Liver (tissue), 9 donors: ENCODE results near the gene TRIM17. TPM values are rescaled to one million over a fixed set of nuclear protein-coding genes. Genes with fewer than 3 reads are reported as not detected.

Source experiments
- DNase-seq: peaks from one replicate; pipeline ENCODE4 v3.0.0-alpha.2; 2017; ENCODE audit warnings: low spot score
- H3K27ac ChIP-seq, 2 donors: one replicate each; pipeline ENCODE4 v1.7.0; 2013; ENCODE audit warnings: inconsistent platforms in 2 of 2, low read length in 2 of 2, control low read depth in 1 of 2, low read depth in 1 of 2, mild to moderate bottlenecking in 1 of 2
- H3K27me3 ChIP-seq, 4 donors: one replicate each; pipeline versions ENCODE4 v1.6.1 to v1.7.0; 2013; ENCODE audit warnings: low read length in 3 of 4, inconsistent platforms in 1 of 4, mild to moderate bottlenecking in 1 of 4, moderate library complexity in 1 of 4; ENCODE audit not compliant: control insufficient read depth in 4 of 4, insufficient read depth in 4 of 4
- H3K36me3 ChIP-seq, 4 donors: one replicate each; pipeline versions ENCODE4 v1.6.1 to v1.7.0; 2013; ENCODE audit warnings: low read length in 3 of 4, mild to moderate bottlenecking in 3 of 4, low read depth in 1 of 4, moderate library complexity in 1 of 4; ENCODE audit not compliant: control insufficient read depth in 4 of 4, insufficient read depth in 3 of 4
- H3K4me1 ChIP-seq, 4 donors: one replicate each; pipeline versions ENCODE4 v1.6.1 to v1.7.0; 2013; ENCODE audit warnings: low read length in 3 of 4, mild to moderate bottlenecking in 3 of 4, moderate library complexity in 1 of 4; ENCODE audit not compliant: control insufficient read depth in 4 of 4, insufficient read depth in 4 of 4
- H3K4me3 ChIP-seq, 3 donors: one replicate each; pipeline versions ENCODE4 v1.6.1 to v1.7.0; 2013; ENCODE audit warnings: low read length in 3 of 3, control low read depth in 1 of 3, low read depth in 1 of 3, mild to moderate bottlenecking in 1 of 3
- H3K9ac ChIP-seq, 2 donors: one replicate each; pipeline ENCODE4 v1.7.0; 2013; ENCODE audit warnings: low read length in 2 of 2, mild to moderate bottlenecking in 2 of 2, moderate library complexity in 2 of 2, control low read depth in 1 of 2, low read depth in 1 of 2
- H3K9me3 ChIP-seq, 4 donors: one replicate each; pipeline versions ENCODE4 v1.6.1 to v1.7.0; 2013; ENCODE audit warnings: low read length in 3 of 4; ENCODE audit not compliant: control insufficient read depth in 4 of 4
- FOXA1 ChIP-seq: IDR thresholded peaks from 2 replicates; pipeline ENCODE4 v1.6.1; 2016; ENCODE audit warnings: antibody characterized with exemption
- FOXA2 ChIP-seq: IDR thresholded peaks from 2 replicates; pipeline ENCODE4 v1.6.1; 2016; ENCODE audit warnings: antibody characterized with exemption
- GABPA ChIP-seq, 2 donors: IDR thresholded peaks in 1 of 2; conservative IDR thresholded peaks in 1 of 2; 2 replicates each; pipeline ENCODE4 v1.6.1; 2016; ENCODE audit warnings: antibody characterized with exemption in 2 of 2, mild to moderate bottlenecking in 1 of 2, moderate library complexity in 1 of 2
- HNF4A ChIP-seq, 2 donors: conservative IDR thresholded peaks; 2 replicates each; pipeline ENCODE4 v1.6.1; 2016; ENCODE audit warnings: antibody characterized with exemption in 2 of 2, mild to moderate bottlenecking in 2 of 2
- HNF4G ChIP-seq: IDR thresholded peaks from 2 replicates; pipeline ENCODE4 v1.6.1; 2016; ENCODE audit warnings: antibody characterized with exemption
- JUND ChIP-seq, 2 donors: IDR thresholded peaks; 2 replicates each; pipeline ENCODE4 v1.6.1; 2016; ENCODE audit warnings: antibody characterized with exemption in 2 of 2
- NR2F2 ChIP-seq: IDR thresholded peaks from 2 replicates; pipeline ENCODE4 v1.6.1; 2016; ENCODE audit warnings: antibody characterized with exemption
- RAD21 ChIP-seq, 2 donors: IDR thresholded peaks; 2 replicates each; pipeline ENCODE4 v1.6.1; 2016; ENCODE audit warnings: antibody characterized with exemption in 2 of 2, mild to moderate bottlenecking in 2 of 2
- YY1 ChIP-seq: IDR thresholded peaks from 2 replicates; pipeline ENCODE4 v1.6.1; 2016; ENCODE audit warnings: antibody characterized with exemption, mild to moderate bottlenecking
- WGBS: extraction: QIAGEN DNeasy Blood & Tissue Kit; methylation state at CpG from one replicate; pipeline ENCODE4 v1.1.7; 2013; 5-methylcytosine and 5-hydroxymethylcytosine counted together
- polyA plus RNA-seq, 2 donors: library from polyadenylated mRNA; stranded (reverse) in 1 of 2; unstranded in 1 of 2; fragments of 200-250 nt in 1 of 2; fragments of >200 nt in 1 of 2; fragmentation: Nextera tagmentation in 1 of 2; extraction: Ambion mirVana in 1 of 2; gene quantifications; one replicate each; pipeline versions ENCODE4 v1.2.1 to v1.2.3, GENCODE V29; 2013 to 2015
- total RNA-seq, 2 donors: library from RNA; depleted of rRNA; stranded (reverse); fragments of >200 nt; gene quantifications; one replicate each; pipeline ENCODE4 v1.2.3, GENCODE V29; 2014
- TF ChIP-seq, protein P1 (sequence below): IDR thresholded peaks from 2 replicates; pipeline ENCODE4 v1.6.1; 2016; ENCODE audit warnings: antibody characterized with exemption, mild to moderate bottlenecking
- TF ChIP-seq, protein P2 (sequence below): IDR thresholded peaks from 2 replicates; pipeline ENCODE4 v1.6.1; 2016; ENCODE audit warnings: antibody characterized with exemption
- TF ChIP-seq, protein P3 (sequence below): fragments of 150-350 bp; IDR thresholded peaks from 2 replicates; pipeline ENCODE4 v1.5.1; 2017; ENCODE audit warnings: improper control_type of control experiment, low read depth, low read length; ENCODE audit not compliant: missing input control
- TF ChIP-seq, protein P4 (sequence below): IDR thresholded peaks from 2 replicates; pipeline ENCODE4 v1.6.1; 2016; ENCODE audit warnings: antibody characterized with exemption
- donor health status: healthy.
- donor health status: healthy.
- donor health status: healthy.
- donor health status: healthy.
- donor health status: healthy.

TRIM17 gene
- total and polyA plus RNA-seq, 4 donors, result 0.08 to 0.49 TPM; not detected in 2

DNA sequence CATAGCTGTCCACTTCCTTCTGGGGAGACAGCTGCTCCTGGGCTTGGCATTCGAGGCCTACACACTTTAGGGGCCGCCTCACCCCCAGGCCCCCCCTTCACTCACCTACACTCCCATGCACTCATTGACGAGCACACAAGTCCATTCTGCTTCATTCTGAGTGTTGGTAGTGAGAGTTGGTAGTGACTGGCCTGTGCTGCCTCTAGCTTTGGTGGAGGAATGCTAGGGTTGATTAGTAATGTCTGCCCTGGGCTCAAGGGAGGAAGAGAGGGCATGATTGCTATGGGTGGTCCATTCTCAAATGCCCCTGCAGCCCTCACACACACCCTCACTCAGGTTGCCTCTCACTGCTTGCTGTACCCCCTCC lies 40.4 kb downstream of the TRIM17 start (continued):
- TF ChIP-seq, protein P1, sequence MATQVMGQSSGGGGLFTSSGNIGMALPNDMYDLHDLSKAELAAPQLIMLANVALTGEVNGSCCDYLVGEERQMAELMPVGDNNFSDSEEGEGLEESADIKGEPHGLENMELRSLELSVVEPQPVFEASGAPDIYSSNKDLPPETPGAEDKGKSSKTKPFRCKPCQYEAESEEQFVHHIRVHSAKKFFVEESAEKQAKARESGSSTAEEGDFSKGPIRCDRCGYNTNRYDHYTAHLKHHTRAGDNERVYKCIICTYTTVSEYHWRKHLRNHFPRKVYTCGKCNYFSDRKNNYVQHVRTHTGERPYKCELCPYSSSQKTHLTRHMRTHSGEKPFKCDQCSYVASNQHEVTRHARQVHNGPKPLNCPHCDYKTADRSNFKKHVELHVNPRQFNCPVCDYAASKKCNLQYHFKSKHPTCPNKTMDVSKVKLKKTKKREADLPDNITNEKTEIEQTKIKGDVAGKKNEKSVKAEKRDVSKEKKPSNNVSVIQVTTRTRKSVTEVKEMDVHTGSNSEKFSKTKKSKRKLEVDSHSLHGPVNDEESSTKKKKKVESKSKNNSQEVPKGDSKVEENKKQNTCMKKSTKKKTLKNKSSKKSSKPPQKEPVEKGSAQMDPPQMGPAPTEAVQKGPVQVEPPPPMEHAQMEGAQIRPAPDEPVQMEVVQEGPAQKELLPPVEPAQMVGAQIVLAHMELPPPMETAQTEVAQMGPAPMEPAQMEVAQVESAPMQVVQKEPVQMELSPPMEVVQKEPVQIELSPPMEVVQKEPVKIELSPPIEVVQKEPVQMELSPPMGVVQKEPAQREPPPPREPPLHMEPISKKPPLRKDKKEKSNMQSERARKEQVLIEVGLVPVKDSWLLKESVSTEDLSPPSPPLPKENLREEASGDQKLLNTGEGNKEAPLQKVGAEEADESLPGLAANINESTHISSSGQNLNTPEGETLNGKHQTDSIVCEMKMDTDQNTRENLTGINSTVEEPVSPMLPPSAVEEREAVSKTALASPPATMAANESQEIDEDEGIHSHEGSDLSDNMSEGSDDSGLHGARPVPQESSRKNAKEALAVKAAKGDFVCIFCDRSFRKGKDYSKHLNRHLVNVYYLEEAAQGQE, result no peak
- TF ChIP-seq, protein P2, sequence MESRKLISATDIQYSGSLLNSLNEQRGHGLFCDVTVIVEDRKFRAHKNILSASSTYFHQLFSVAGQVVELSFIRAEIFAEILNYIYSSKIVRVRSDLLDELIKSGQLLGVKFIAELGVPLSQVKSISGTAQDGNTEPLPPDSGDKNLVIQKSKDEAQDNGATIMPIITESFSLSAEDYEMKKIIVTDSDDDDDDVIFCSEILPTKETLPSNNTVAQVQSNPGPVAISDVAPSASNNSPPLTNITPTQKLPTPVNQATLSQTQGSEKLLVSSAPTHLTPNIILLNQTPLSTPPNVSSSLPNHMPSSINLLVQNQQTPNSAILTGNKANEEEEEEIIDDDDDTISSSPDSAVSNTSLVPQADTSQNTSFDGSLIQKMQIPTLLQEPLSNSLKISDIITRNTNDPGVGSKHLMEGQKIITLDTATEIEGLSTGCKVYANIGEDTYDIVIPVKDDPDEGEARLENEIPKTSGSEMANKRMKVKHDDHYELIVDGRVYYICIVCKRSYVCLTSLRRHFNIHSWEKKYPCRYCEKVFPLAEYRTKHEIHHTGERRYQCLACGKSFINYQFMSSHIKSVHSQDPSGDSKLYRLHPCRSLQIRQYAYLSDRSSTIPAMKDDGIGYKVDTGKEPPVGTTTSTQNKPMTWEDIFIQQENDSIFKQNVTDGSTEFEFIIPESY, result no peak

DNA sequence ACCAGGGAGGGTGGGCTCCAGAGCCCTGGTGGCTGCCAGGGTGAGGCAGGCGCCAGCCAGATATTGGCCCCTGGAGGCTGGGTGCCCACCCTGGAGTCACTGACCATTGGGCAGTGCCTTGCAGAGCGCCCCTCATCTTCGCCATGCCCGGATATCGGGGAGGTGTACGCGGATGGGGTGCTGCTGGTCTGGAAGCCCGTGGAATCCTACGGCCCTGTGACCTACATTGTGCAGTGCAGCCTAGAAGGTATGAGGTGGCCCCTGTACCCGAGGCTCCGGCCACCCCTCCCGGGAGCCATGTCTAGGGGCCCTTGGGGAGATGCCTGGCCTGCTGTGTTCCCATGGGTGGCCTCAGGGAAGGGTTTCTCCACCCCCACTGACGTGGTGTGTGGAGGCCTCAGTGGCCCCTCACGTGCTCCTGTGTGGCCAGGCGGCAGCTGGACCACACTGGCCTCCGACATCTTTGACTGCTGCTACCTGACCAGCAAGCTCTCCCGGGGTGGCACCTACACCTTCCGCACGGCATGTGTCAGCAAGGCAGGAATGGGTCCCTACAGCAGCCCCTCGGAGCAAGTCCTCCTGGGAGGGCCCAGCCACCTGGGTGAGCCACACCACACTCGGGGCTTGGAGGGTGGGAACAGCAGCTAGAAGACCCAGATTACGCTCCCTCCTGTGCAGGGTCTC lies 40.9 kb downstream of the TRIM17 start:
- Histone ChIP-seq H3K4me3 (no peak overlapping the region), H3K27ac (peak overlapping the region in 1 of 2 donors; percentile 60), H3K27me3 (no peaks in the 10 kb centered on the region), H3K9me3 (no peaks in the 10 kb centered on the region), H3K36me3 (no peaks in the 10 kb centered on the region), H3K9ac (no peak overlapping the region), H3K4me1 (peaks cover 0 to 14% (median 6%) of the 10 kb centered on the region in 4 donors)
- no peak for DNase-seq
- TF ChIP-seq GABPA (IDR thresholded peaks at IDR 0.05 in 1 of 2, conservative IDR thresholded peaks at IDR 0.05 in 1 of 2) (no peak), RAD21 (IDR thresholded peaks at IDR 0.05) (no peak), HNF4G (no peak)
- 97% methylated on average over 22 of the region's 22 CpGs for WGBS

DNA sequence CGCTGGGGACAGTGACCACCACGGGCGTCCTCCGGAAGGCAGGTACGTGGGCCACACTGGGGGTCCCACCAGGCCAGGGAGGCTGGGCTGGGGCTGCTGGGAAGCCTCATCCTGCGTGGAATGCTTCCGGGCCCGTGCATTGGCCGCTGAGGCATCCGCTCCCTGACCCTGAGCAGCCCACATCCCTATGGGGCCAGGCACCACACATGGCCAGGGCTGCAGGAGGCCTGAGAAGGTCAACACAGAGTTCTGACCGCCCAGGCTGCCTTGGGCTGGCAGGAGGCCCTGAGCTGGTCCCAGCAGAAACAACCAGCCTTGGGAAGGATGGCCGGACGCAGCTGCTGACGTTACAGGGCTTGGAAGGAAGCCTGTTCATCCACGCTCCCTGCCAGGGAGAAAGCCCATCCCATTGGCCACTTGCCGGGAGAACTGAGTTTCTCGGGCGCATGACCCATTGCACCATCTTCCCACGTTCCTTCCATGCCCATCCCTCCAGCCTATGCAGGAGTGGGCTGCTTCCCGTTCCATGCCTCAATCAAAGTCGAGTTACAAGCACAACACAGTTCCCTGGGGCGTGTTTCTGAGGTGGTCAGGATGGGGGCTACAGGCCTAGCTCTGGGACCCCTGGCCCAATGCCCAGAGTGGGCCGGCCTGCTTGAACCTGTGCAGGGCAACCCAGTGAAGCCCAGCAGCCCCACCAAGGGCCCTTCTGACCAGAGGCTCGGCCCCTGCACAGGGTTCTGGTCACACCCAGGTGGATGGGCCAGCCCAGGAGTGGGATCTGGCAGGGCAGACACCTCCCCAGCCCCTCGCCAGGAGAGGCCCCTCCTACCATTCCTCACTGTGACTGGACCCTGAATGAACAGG lies 41.7 kb downstream of the TRIM17 start:
- H3K4me3 ChIP-seq, result no peak overlapping the region
- no peaks in the 10 kb centered on the region for H3K9me3 ChIP-seq
- no peak for DNase-seq
- WGBS, result 77% methylated on average over 25 of the region's 25 CpGs
- no peak overlapping the region for H3K9ac ChIP-seq
- H3K27me3 ChIP-seq, result no peaks in the 10 kb centered on the region
- H3K27ac ChIP-seq, result peak overlapping the region in 1 of 2 donors; percentile 60
- H3K4me1 ChIP-seq, result peaks cover 0 to 14% (median 6%) of the 10 kb centered on the region in 4 donors
- H3K36me3 ChIP-seq, result no peaks in the 10 kb centered on the region
- no peak for TF ChIP-seq HNF4A (conservative IDR thresholded peaks at IDR 0.05)
- TF ChIP-seq RAD21 (IDR thresholded peaks at IDR 0.05), result no peak
- TF ChIP-seq, protein P1, result no peak
- TF ChIP-seq FOXA2, result no peak
- TF ChIP-seq HNF4G, result no peak
- TF ChIP-seq, protein P2, result no peak
- no peak for TF ChIP-seq FOXA1
- no peak for TF ChIP-seq JUND (IDR thresholded peaks at IDR 0.05)
- TF ChIP-seq, protein P3, sequence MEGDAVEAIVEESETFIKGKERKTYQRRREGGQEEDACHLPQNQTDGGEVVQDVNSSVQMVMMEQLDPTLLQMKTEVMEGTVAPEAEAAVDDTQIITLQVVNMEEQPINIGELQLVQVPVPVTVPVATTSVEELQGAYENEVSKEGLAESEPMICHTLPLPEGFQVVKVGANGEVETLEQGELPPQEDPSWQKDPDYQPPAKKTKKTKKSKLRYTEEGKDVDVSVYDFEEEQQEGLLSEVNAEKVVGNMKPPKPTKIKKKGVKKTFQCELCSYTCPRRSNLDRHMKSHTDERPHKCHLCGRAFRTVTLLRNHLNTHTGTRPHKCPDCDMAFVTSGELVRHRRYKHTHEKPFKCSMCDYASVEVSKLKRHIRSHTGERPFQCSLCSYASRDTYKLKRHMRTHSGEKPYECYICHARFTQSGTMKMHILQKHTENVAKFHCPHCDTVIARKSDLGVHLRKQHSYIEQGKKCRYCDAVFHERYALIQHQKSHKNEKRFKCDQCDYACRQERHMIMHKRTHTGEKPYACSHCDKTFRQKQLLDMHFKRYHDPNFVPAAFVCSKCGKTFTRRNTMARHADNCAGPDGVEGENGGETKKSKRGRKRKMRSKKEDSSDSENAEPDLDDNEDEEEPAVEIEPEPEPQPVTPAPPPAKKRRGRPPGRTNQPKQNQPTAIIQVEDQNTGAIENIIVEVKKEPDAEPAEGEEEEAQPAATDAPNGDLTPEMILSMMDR, result no peak
- TF ChIP-seq, protein P4, sequence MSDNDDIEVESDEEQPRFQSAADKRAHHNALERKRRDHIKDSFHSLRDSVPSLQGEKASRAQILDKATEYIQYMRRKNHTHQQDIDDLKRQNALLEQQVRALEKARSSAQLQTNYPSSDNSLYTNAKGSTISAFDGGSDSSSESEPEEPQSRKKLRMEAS, result no peak
- TF ChIP-seq NR2F2, result peak; percentile 71
- TF ChIP-seq GABPA (IDR thresholded peaks at IDR 0.05 in 1 of 2, conservative IDR thresholded peaks at IDR 0.05 in 1 of 2), result no peak
- TF ChIP-seq YY1, result no peak
